GM18499 (cell line): Measurements from ENCODE around the gene FYB1.

ENCODE experiments used
- ATAC-seq: cut with Tn5 transposase; IDR thresholded peaks from one replicate; pipeline ENCODE4 v1.9.1; 2021; ENCODE audit warnings: moderate number of reproducible peaks; ENCODE audit not compliant: insufficient read depth, unreplicated experiment

Gene FYB1

DNA sequence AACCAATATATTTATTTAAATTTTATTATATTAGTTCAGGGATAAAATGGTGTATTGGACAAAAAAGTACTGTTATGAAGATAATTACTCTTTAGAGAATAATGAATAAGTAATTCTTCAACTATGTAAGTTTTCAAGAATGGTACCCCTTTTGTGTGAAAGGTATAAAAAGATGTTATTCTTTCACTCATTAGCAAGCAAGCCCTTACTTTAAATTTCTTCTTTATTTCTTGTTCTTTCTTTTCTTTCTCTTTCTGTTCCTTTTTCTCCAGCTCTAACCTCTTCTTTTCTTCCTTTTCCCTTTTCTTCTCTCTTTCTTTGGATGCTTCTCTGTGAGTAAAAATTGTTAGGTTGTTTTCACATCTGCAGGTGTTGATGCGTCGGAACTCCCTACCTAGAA is 82.0 kb downstream of the FYB1 start:
- ATAC-seq, result no peak

DNA sequence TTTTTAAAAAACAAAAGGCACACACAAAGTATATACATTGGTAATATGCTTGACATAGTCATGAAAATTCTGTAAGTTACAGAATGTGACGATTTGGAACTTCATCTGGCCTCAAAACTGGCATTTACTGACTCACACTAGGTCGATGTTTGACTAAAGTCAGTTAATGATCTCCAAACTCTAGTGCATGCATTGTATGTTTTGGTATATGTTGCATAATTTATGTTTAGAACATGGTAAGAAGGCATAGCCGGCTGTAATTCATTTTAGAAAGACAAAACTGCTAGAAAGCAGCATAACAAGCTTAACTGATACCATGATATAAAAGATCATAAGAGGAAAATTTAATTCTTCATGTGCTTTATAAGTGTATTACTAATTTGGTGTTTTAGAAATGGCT is 86.6 kb downstream of the FYB1 start:
- ATAC-seq, result no peak

DNA sequence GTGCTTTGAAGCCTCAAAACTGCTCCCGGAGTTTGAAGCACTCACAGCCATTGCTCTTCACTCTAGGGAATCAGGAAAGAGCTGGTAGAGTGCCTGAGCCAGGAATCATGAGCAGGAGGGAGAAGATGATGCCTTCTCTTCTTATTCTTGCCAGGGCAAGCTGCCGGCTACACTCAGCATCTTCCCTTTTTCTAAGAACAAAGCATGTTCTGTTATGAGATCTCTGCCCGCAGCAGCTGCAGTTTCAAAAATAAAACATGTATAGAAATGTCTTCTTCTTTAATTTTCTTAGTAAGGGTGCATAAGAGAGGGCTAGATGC is 87.3 kb downstream of the FYB1 start:
- ATAC-seq, result no peak

DNA sequence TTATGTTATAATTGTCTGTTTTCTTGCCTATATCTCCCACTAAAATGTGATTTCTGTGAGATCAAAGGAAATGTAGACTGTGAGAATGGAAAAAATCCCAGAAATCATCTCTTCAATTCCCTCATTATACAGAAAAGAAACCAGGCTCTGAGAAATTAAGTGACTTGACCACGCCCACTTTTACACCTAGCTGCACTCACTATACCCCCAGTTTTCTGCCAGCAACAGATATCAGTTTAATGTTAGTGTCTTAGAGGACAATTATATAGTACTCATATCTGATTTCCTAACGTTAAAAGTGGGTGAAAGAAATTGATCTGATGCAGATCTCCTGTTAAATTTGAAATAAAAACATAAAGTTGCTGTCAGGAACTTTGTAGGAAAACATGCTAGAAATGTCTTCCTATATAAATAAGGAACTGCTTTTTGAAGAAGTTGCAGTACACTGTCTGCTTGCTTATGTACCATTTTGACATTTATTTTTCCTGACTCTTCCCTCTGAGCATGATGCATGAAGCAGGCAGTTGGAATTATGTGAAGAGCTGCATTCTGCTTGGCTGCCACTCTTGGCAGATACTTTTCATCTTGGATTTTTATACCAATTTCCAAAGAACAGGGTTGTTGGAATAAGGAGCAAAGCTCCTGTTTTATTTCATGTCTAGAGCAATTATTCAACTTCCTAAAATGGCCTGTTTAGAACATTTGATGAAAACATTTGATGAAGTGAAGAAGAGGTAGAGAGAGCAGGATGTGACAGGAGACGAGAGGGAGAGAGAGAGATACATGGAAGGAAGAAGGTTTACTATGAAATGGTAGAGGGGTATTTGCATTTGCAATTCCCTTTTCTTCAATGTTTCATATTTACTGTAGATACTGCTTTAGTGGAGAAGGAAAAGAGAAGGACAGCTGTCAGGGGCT is 87.9 kb downstream of the FYB1 start:
- no peak for ATAC-seq

DNA sequence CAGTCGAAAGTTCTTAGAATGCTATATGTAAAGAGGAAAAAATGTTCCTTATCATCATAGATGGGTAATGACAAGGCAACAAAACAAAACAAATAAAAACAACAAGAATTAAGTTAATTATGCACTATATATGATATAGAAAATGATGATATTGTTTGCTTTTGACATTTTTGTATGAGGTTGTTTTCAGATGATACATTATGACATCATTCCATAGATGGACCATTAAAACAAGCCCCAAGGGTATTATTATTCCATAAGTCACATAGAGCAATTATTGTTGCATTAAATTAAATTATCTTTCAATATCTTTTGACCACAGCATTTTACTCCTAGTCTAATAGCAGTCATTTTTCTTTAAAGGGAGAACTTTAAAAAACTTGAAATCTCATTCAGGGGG is 88.6 kb downstream of the FYB1 start:
- ATAC-seq, result no peak

DNA sequence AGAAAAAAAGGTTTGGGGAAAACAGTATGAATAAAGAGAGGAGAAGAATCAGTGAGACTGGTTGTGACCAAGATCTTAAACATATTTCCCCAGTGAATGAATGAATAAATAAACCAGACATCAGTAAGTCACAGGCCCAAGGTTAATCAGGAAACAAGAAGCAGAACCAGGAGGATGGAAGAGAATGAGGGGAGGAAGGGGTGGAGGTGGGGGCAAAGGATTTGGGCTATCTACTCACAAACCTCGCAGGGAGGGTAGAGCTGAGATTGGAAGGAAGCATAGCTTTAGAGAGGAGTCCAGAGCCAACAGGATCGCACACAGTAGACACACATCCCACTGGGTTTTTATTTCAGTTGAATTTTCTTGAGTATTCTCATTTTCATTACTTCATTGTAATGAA is 97.4 kb downstream of the FYB1 start:
- no peak for ATAC-seq

DNA sequence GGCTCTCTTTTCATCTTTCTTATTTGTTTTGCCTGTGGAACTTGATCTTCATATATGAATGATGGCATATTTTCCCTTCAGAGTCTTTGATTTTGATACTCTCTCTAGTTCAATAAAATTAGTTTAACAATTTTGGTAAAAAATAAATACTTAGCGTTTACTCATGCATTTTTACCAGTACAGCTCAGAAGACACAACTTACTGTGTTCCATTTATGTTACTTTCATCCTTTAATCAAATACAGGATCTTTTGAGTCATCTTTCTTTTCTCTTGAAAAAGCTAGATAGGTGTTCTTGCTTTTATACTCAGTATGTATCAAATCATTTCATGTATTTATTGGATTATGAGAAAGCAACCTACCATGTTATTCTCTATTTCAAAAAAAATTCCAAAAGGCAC is 98.0 kb downstream of the FYB1 start:
- ATAC-seq, result no peak

DNA sequence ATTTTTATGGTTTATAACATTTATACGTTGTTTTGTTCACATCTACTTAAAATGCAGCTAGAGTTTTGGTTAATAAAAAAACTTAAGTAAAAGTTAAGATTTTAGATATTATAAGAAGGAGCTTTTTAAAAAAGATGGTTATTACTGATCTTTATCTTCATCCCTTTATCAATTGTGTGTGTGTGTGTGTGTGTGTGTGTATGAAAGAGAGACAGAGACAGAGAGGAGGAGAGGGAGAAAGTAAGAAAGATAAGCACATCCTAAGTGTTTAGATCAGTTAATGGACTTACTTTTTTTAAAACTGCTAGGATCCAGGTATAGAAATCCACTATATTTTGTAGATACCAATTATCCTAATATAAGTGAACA is 99.3 kb downstream of the FYB1 start:
- no peak for ATAC-seq

DNA sequence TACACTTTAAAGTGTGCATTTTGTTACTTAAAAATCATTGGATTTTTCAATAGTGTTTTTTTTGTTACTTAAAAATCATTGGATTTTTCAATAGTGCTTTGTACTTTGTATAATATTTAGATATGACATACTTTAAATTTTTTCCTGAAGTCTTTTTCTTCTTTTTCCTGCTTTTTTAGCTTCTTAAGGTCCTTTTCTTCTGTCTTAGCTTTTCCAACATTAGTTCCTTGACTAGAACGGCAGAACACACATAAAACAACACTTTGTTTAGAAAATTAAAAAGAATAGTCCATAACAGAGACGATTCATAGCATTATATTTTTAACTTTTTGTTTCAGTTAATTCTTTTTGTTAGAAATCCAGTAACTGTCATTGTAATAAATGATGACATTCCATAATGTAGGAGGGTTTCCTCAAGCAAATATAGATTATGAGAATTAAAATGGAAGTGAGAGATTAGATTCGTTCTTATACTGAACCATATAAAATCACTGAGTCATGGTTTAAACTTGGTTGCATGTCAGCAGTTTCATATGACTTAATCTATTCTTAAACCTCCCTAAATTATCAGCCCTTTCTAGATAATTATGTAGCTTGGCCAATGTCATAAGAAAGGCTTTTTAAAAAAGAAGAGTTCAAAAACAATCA is 99.8 kb downstream of the FYB1 start:
- no peak for ATAC-seq

DNA sequence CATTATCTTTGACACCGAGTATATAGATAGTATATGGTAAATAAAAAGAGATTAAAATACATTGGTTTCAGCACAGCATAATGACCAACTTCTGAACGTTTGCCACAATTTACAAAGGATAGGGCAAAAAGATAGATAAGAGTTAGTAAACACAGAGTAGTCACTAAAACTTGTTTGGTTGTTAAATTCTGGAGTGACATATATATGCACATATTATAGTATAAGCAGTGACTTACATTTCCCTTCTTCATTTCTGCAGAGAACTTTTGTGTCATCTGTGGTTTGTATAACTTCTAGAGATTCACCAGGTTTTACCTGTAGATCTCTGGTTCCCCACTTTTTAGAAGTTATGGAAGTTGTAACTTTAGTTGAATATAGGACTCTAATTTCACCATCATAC is 100.7 kb downstream of the FYB1 start:
- ATAC-seq, result no peak

DNA sequence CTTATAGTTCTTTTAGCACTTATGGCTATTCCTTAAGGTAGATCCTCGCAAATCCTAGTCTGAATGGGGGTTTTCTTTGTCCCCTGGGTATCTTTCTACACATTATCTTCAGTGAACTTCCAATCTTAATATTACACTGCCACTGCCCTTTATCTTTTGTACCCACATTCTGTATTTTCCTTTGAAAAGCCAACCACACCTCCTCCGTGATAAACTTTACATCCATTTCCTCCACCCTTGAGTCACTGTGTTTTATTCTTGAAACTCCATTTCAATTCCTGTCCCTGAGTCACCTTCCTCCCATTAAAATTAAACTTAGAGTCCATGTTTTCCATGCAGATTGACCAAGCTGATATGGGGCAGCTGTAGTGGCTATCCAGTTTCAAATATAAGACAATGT is 102.0 kb downstream of the FYB1 start:
- no peak for ATAC-seq

DNA sequence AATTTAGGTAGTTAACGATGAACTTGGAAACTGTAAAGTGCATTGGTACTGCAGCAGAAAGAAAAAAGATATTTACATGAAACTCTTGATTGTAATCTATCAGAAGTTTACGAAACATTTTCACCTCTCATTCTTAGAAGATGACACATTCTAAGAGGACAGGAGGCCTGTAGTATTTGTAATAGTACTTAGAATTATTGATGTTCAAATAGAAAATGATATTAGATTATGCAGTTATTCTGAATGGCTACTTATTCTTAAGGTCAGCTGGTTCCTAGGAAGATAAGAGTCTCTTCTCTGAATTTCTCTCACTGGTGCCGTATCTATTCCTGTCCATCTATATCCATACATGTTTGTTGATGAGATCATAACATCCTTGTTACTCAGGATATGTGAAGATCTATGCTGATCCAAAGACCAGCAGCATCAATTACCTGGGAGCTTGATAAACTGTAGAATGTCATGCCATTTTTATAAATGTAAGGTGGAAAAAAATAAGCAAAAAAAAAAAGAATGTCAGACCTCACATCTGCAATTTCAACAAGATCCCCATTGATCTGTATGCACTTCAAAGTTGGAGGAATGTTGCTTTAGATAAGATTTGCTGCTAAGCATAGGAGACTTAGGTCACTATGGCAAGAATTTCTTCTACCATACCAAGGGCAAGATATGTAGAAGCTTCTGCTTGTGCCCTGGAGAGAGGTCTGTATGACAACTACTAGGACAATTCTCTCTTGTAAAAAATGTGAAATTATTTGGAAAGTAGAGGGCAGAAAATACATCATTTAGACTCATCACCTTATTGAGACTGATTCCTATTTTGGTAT is 102.8 kb downstream of the FYB1 start:
- no peak for ATAC-seq

DNA sequence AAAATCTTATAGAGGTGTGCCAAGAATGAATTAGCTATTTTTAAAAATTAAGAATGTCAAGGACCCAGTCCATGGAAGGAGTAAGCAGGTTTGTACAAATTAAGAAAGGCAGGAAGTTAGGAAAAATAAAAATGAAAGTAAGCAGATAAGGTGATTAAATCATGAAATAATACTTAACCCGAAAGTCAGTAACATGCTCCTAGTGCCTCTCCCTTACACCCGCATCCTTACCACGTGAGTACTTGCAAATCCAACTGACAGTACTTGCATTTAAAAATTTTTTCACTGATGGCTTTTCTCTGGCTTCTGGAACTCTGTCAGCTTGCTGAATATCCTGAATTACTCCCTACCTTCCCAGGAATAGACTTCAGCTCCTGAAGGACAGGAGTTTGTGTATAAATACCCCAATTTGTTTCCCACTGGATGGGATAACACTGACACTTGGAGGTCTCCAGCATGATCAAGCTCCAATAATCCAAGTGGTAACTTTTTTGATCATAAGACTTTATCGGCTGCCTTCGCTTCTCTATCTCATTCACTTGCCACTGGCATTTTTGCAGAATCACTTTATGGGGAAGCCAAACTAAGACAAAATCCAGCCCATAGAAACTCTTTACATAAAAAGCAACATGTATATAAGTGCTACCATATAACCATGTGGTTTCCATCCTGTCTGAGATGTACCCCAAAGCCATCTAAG is 103.6 kb downstream of the FYB1 start:
- ATAC-seq, result no peak

DNA sequence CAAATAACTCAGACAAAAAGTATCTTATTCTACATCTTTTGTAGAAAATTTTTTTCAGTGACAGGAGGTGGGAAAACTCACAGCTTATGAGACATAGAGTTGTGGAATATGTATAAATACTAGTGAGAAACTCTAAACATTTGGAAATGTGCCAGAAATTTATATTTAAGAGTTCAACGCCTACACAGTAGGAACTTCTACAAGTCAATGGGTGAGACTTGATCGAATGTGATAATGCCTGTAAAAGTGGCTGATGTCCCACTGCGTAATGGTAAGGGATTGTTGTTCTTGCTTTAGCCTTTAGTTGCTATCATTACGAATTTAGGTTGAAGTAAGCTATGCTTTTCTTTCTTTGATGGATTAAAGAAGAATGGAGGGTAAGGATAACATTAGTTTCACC is 105.2 kb downstream of the FYB1 start:
- no peak for ATAC-seq

DNA sequence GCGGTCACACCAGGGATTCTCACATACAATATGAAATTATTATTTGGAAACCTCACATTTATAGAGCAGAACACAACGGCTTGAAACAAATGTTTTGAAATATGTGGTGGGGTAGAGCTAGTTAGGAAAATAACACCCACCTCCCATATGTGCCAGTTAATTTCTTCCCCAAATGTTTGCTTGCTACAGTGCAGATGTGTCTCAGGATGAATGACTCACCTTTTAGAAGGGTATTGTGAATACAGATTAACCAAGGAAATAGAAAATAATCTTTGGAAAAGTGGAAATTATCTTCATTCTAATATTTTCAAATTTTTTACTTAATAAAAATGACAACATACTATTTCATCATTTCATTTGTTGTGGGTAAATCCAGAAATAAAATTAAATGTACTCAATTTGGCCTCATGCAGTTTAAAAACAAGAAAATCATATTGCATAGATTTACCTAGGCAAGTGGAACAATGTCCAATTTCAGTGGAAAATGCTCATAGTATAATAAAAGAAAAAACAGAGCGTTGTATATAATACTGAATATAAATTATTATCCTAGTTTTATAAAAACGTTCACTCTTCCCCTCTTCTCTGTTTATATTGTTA is 105.9 kb downstream of the FYB1 start:
- ATAC-seq, result no peak

DNA sequence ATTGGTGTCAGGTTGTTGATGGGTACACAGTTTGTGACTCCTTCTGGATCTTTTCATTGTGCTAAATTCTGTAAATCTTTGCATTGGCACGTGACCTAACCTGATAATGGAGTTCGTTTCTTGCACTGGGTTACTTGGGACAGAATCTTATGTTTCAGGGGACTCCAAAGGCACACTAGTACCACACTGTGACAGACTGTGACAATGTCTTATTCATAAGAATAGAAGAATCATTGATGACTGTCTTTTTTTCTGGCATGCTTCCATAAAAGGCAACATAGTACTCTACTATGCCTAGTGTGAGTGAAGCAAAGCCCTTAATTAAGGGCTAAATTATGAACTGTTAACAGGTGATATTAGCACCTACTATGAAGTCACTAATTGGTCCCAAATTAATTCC is 109.8 kb downstream of the FYB1 start:
- ATAC-seq, result no peak

DNA sequence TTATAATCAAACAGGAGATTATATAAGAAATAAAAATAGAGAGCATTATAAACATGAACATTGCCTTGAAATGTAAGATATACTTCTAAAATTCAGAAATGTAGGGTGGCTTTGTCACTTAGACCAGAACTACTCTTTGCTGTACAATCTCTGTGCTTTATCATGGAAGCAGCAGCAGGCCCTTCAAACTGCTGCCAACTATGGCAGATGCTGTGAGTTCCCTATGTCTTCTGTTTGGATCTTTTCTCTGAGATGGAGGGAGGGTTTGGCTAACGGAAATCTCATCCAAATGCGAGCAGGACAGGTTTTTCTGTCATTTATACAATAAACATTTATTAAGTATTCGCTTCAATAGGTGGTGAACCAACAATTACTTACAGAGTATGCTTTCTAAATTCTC is 110.4 kb downstream of the FYB1 start:
- ATAC-seq, result no peak

DNA sequence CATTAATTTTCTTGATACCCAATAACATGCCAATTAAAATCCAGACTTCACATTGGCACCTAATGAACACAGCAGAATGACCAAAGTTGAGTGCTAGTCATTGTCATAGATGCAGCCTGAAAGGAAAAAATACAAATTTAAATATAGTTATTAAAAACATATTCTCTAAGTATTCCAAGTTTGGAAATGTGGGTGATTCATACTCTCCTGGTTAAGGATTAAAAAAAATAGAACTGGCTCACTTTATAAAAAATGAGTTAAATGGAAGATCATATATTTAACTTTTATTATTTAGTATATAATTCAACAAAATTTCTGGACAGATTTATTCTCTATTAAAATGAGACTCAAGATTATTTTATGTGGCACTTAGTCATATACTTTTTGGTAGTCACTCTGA is 112.0 kb downstream of the FYB1 start:
- ATAC-seq, result no peak

DNA sequence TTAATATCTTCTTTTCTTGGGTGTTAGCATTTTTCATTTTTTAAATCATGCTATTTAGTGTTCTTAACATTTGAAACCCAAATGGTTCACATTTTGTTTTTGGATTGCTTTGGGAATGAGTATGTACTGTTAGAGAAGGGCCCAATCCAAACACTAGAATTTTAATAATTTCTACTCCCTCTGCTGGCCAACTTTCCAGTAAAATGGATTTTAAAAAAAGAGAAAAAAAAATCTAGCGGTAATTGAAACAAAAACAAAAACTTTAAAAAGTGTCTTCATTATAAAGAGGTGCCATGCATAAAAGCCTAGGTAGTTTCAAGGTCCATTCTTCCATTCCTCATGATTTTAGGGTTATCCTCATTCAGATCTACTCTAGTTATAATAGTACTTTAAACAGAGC is 113.0 kb downstream of the FYB1 start:
- ATAC-seq, result no peak

DNA sequence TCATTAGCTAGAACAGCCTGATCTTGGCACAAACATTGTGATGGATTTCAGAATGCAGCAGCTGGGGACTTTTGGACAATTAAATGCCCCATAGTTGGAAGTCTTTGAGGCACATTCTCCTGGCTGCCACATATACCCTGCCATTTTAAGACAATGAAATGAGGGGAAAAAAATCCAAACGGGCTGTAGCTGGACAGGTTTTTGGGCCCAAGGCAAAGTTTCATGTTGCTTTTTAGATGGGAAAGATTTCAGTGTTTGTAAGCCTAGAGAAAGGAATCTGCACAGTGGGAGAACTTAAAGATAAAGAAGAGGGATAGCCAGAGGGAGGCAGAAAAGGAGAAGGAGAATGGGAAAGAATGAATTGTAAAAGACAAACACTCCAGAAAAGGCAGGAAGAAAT is 115.1 kb downstream of the FYB1 start:
- no peak for ATAC-seq
